Thoracic aorta (tissue), 2 donors: ENCODE data around the gene ANXA6. TPM values are rescaled to one million over a fixed set of nuclear protein-coding genes. Genes with fewer than 3 reads are reported as not detected.
A peak's percentile ranks its signal among the peaks of the same experiment; 100 is the strongest.

ENCODE experiments used
- ATAC-seq: fragments of 150-250 bp; one replicate; pipeline ENCODE4 v1.8.0; 2017; ENCODE audit warnings: low read depth; ENCODE audit not compliant: insufficient number of reproducible peaks, low FRiP score
- DNase-seq: peaks from one replicate; pipeline ENCODE4 v3.0.0-alpha.2; 2020; ENCODE audit warnings: low spot score
- H3K27ac ChIP-seq, 2 donors: fragments of 200-600 bp; sonication (generic); 1 replicate in 1 of 2; 2 replicates in 1 of 2; pipeline ENCODE4 v1.5.1; 2016; ENCODE audit warnings: mild to moderate bottlenecking in 2 of 2, moderate library complexity in 2 of 2
- H3K27me3 ChIP-seq: fragments of 200-600 bp; sonication (generic); replicated peaks from 2 replicates; pipeline ENCODE4 v1.6.0; 2016; ENCODE audit warnings: mild to moderate bottlenecking; ENCODE audit not compliant: insufficient read depth
- H3K36me3 ChIP-seq: fragments of 200-600 bp; sonication (generic); one replicate; pipeline ENCODE4 v1.5.1; 2016
- H3K4me1 ChIP-seq, 2 donors: fragments of 200-600 bp; sonication (generic); 1 replicate in 1 of 2; 2 replicates in 1 of 2; pipeline versions ENCODE4 v1.5.1 to v1.6.0; 2016; ENCODE audit warnings: low read depth in 2 of 2, mild to moderate bottlenecking in 1 of 2; ENCODE audit not compliant: control insufficient read depth in 1 of 2
- H3K4me3 ChIP-seq: fragments of 200-600 bp; sonication (generic); 2 replicates; pipeline ENCODE4 v1.5.1; 2016; ENCODE audit warnings: mild to moderate bottlenecking
- H3K9me3 ChIP-seq: fragments of 200-600 bp; sonication (generic); 2 replicates; pipeline ENCODE4 v1.5.1; 2016
- CTCF ChIP-seq: fragments of 200-600 bp; sonication (generic); IDR thresholded peaks from one replicate; pipeline ENCODE4 v1.5.1; 2019; ENCODE audit warnings: antibody characterized with exemption
- total RNA-seq, 2 donors: library from RNA; depleted of rRNA; stranded (reverse); fragments of >200 nt; gene quantifications; one replicate each; pipeline versions ENCODE4 v1.1.0 to v1.2.3, GENCODE V29; 2016

ANXA6 gene
- total RNA-seq, 2 donors from 2014 or later = 207 to 349 TPM

- Histone ChIP-seq H3K4me1 (no peaks in the 10 kb centered on the region), H3K36me3 (peaks cover 44% of the 10 kb centered on the region), H3K27me3 (no peaks in the 10 kb centered on the region), H3K27ac (no peak overlapping the region), H3K9me3 (no peaks in the 10 kb centered on the region), H3K4me3 (no peak overlapping the region)
- ATAC-seq (no peak), DNase-seq (no peak)
- TF ChIP-seq CTCF = peak; percentile 92
Measured at GRCh38 chr5:151115272-151115905, 42.2 kb downstream of the ANXA6 start.

GRCh38 chr5:151113651-151114050, 43.9 kb downstream of the ANXA6 start:
- Histone ChIP-seq H3K9me3 (no peaks in the 10 kb centered on the region), H3K27me3 (no peaks in the 10 kb centered on the region), H3K27ac (no peak overlapping the region), H3K36me3 (peaks cover 48% of the 10 kb centered on the region), H3K4me1 (peaks cover under 1 to 7% of the 10 kb centered on the region in 2 donors), H3K4me3 (no peak overlapping the region)
- no peak for DNase-seq
- ATAC-seq = no peak
- no peak for TF ChIP-seq CTCF

- no peak overlapping the region for H3K27ac ChIP-seq
- peaks cover 42% of the 10 kb centered on the region for H3K36me3 ChIP-seq
- no peaks in the 10 kb centered on the region for H3K9me3 ChIP-seq
- TF ChIP-seq CTCF = no peak
- peaks cover 5 to 17% of the 10 kb centered on the region in 2 donors for H3K4me1 ChIP-seq
- DNase-seq = no peak
- ATAC-seq = no peak
- H3K27me3 ChIP-seq = no peaks in the 10 kb centered on the region
- H3K4me3 ChIP-seq = no peak overlapping the region
Measured at GRCh38 chr5:151110992-151111391, 46.6 kb downstream of the ANXA6 start.

GRCh38 chr5:151110122-151110681, 47.4 kb downstream of the ANXA6 start:
- DNase-seq (no peak), ATAC-seq (no peak)
- H3K27me3 ChIP-seq = no peaks in the 10 kb centered on the region
- TF ChIP-seq CTCF = no peak
- H3K4me3 ChIP-seq = no peak overlapping the region
- H3K9me3 ChIP-seq = no peaks in the 10 kb centered on the region
- peaks cover 46% of the 10 kb centered on the region for H3K36me3 ChIP-seq
- H3K4me1 ChIP-seq = peaks cover 5 to 17% of the 10 kb centered on the region in 2 donors
- no peak overlapping the region for H3K27ac ChIP-seq

- no peak for TF ChIP-seq CTCF
- Histone ChIP-seq H3K27ac (peak overlapping the region; percentile 8 to 25), H3K4me3 (no peak overlapping the region), H3K9me3 (no peaks in the 10 kb centered on the region), H3K36me3 (peaks cover 57% of the 10 kb centered on the region), H3K4me1 (peaks cover 5 to 17% of the 10 kb centered on the region in 2 donors), H3K27me3 (no peaks in the 10 kb centered on the region)
- no peak for DNase-seq
- ATAC-seq = no peak
Measured at GRCh38 chr5:151108566-151108965, 49.0 kb downstream of the ANXA6 start.
